GM21381 (cell line): Measurements from ENCODE around the gene BRD3OS.

ENCODE experiments used
- ATAC-seq: cut with Tn5 transposase; IDR thresholded peaks from one replicate; pipeline ENCODE4 v1.9.1; 2021; ENCODE audit warnings: mild to moderate bottlenecking, moderate library complexity; ENCODE audit not compliant: unreplicated experiment

The BRD3OS gene

GRCh38 chr9:134003237-134003636 lies 22.0 kb upstream of the BRD3OS start:
- ATAC-seq: no peak

- ATAC-seq: no peak
Observed at GRCh38 chr9:134004131-134004873, 21.0 kb upstream of the BRD3OS start.

- no peak for ATAC-seq
Observed at GRCh38 chr9:134004881-134005280, 20.4 kb upstream of the BRD3OS start.

GRCh38 chr9:134005381-134005780 lies 19.9 kb upstream of the BRD3OS start:
- ATAC-seq: no peak

GRCh38 chr9:134007150-134007549 lies 18.1 kb upstream of the BRD3OS start:
- no peak for ATAC-seq

- no peak for ATAC-seq
Observed at GRCh38 chr9:134007571-134007970, 17.7 kb upstream of the BRD3OS start.

- ATAC-seq: no peak
Observed at GRCh38 chr9:134010310-134011173, 14.7 kb upstream of the BRD3OS start.

- ATAC-seq: no peak
Observed at GRCh38 chr9:134011401-134011800, 13.9 kb upstream of the BRD3OS start.

GRCh38 chr9:134014946-134015345 lies 10.3 kb upstream of the BRD3OS start:
- ATAC-seq: no peak

- no peak for ATAC-seq
Observed at GRCh38 chr9:134024214-134024792, 978 bp upstream of the BRD3OS start.

- peak; percentile 38 for ATAC-seq
Observed at GRCh38 chr9:134025606-134026541, 593 bp downstream of the BRD3OS start.

GRCh38 chr9:134026581-134026980 lies 1.3 kb downstream of the BRD3OS start:
- ATAC-seq: no peak

GRCh38 chr9:134026981-134027380 lies 1.7 kb downstream of the BRD3OS start:
- no peak for ATAC-seq

- no peak for ATAC-seq
Observed at GRCh38 chr9:134027561-134027960, 2.3 kb downstream of the BRD3OS start.

- ATAC-seq: no peak
Observed at GRCh38 chr9:134028076-134028475, 2.8 kb downstream of the BRD3OS start.

GRCh38 chr9:134028575-134029247 lies 3.4 kb downstream of the BRD3OS start:
- no peak for ATAC-seq

GRCh38 chr9:134029248-134030226 lies 4.3 kb downstream of the BRD3OS start:
- ATAC-seq: no peak

- ATAC-seq: no peak
Observed at GRCh38 chr9:134030821-134031470, 5.7 kb downstream of the BRD3OS start.
